Measurements from ENCODE around the gene RYR2. TPM values are rescaled to one million over a fixed set of nuclear protein-coding genes. Genes with fewer than 3 reads are reported as not detected.

The RYR2 gene
- total and polyA plus RNA-seq, 2 of the 8 experiments (the other 6 are each of a cell fraction or from before 2014, with no cell fraction given), result 1.3 to 4.4 TPM

GRCh38 chr1:237186675-237187074 lies 144.7 kb downstream of the RYR2 start:
- Histone ChIP-seq H3K56ac (replicated peaks; ENCODE audit: insufficient read length, low read depth, low read length) (no peak overlapping the region), H3K27me3 (replicated peaks in 1 of 4; ENCODE audit: control insufficient read depth in 3 of 4, extremely low read depth in 1 of 4, insufficient read depth in 3 of 4, low read length in 3 of 4) (no peaks in the 10 kb centered on the region), H3K79me2 (ENCODE audit: control insufficient read depth in 1 of 2, insufficient read depth in 2 of 2, low read length in 2 of 2) (no peaks in the 10 kb centered on the region; a peak in 1 of 4 replicates), H3K36me3 (ENCODE audit: control insufficient read depth in 2 of 4, insufficient read depth in 4 of 4, low read length in 3 of 4) (no peaks in the 10 kb centered on the region), H3K79me1 (ENCODE audit: low read depth, low read length) (peaks cover 4% of the 10 kb centered on the region; the same call in 1 of the 2 replicates), H3K23ac (ENCODE audit: insufficient read length) (no peak overlapping the region), H3K4me3 (ENCODE audit: extremely low read depth in 1 of 4, insufficient read depth in 2 of 4, low read depth in 3 of 4, low read length in 4 of 4) (no peak overlapping the region), H2BK5ac (ENCODE audit: low read depth, low read length) (peak overlapping the region; percentile 47; the same call in 1 of the 2 replicates), H3K9ac (replicated peaks in 1 of 4; ENCODE audit: extremely low read depth in 1 of 4, low read depth in 3 of 4, low read length in 3 of 4) (no peak overlapping the region), H2BK20ac (ENCODE audit: low read length) (no peak overlapping the region), H4K8ac (ENCODE audit: extremely low read depth, insufficient read depth, low read length) (no peak overlapping the region), H2BK120ac (replicated peaks; ENCODE audit: low read depth, low read length) (no peak overlapping the region), H4K5ac (ENCODE audit: insufficient read length, low read depth, low read length) (no peak overlapping the region), H2AFZ (ENCODE audit: low read length) (no peak overlapping the region), H3K4me2 (ENCODE audit: insufficient read depth in 1 of 2, low read depth in 2 of 2, low read length in 2 of 2) (no peak overlapping the region), H2BK15ac (ENCODE audit: low read length) (no peak overlapping the region), H4K91ac (replicated peaks; ENCODE audit: insufficient read length, low read length) (no peak overlapping the region), H3K27ac (ENCODE audit: low read depth, low read length) (no peak overlapping the region), H3K9me3 (ENCODE audit: insufficient read depth in 2 of 2, low read depth in 1 of 2, low read length in 1 of 2) (no peaks in the 10 kb centered on the region), H3K4me1 (replicated peaks in 1 of 4; ENCODE audit: control insufficient read depth in 3 of 4, insufficient read depth in 4 of 4, low read length in 3 of 4) (peaks cover 0 to 11% (median 4%) of the 10 kb centered on the region in 4 experiments; a peak in 4 of 7 replicates), H2BK12ac (ENCODE audit: low read depth, low read length) (peak overlapping the region; percentile 54; the same call in 1 of the 2 replicates), H3K4ac (replicated peaks; ENCODE audit: insufficient read length, low read depth, low read length) (peak overlapping the region; percentile 32), H3K18ac (ENCODE audit: extremely low read depth, low read length) (no peak overlapping the region), H2AK5ac (ENCODE audit: low read depth, low read length) (no peak overlapping the region), H4K20me1 (replicated peaks in 1 of 2; ENCODE audit: control insufficient read depth in 1 of 2, insufficient read depth in 2 of 2, low read length in 2 of 2) (no peaks in the 10 kb centered on the region), H3K14ac (ENCODE audit: insufficient read length) (no peak overlapping the region), H3K23me2 (ENCODE audit: low read depth, low read length) (no peaks in the 10 kb centered on the region)
- DNase-seq (ENCODE audit: low read depth in 1 of 2, low spot score in 2 of 2) (no peak), FAIRE-seq (no peak)
- WGBS, 2 experiments (ENCODE audit: extremely low coverage in 1 of 2, insufficient coverage in 1 of 2, insufficient read length in 1 of 2, insufficient replicate concordance in 2 of 2, low coverage in 1 of 2, low lambda C conversion rate in 2 of 2, missing lambda C conversion rate in 1 of 2), result 69% methylated on average over 8 of the region's 8 CpGs; no CpG with 5 or more reads in 1 of the 2 experiments
- CTCF ChIA-PET (ENCODE audit: partially characterized antibody), result interaction anchor here (0.6 to 1.5 kb wide), 8 partner anchors 9 to 400 kb away, joined by 3 to 4 read pairs (median 3); no protein-coding TSS in a partner anchor
- no peak for TF ChIP-seq BRCA1 (IDR thresholded peaks at IDR 0.05; ENCODE audit: low read depth, low read length)
- no peak for TF ChIP-seq NRF1 (IDR thresholded peaks at IDR 0.05; ENCODE audit: low read depth, low read length)
- TF ChIP-seq TCF12 (IDR thresholded peaks at IDR 0.05; ENCODE audit: low read depth, low read length), result no peak
- no peak for TF ChIP-seq HDAC2 (IDR thresholded peaks at IDR 0.05; ENCODE audit: borderline replicate concordance in 1 of 2, low read depth in 2 of 2, low read length in 2 of 2)
- TF ChIP-seq NANOG (IDR thresholded peaks at IDR 0.05; ENCODE audit: insufficient read depth, low read depth, low read length, poor library complexity, severe bottlenecking), result no peak
- no peak for TF ChIP-seq CTCF (IDR thresholded peaks at IDR 0.05; ENCODE audit: control extremely low read depth in 1 of 3, insufficient read depth in 1 of 3, low read depth in 1 of 3, low read length in 3 of 3)
- POLR2A ChIA-PET (ENCODE audit: partially characterized antibody), result no interaction called here
